Fibroblast of lung (primary cell): ENCODE data around the gene FLNC. TPM values are rescaled to one million over a fixed set of nuclear protein-coding genes. Genes with fewer than 3 reads are reported as not detected.

Source experiments
- DNase-seq, 2 donors: peaks; one replicate each; pipeline versions ENCODE4 v3.0.0 to v3.0.0-alpha.2; 2010; ENCODE audit warnings: low read depth in 2 of 2
- H2AFZ ChIP-seq: 2 replicates; pipeline ENCODE4 v1.5.1; 2012; ENCODE audit warnings: low read length, control low read depth, inconsistent platforms
- H3K27ac ChIP-seq: 2 replicates; pipeline ENCODE4 v1.5.1; 2011; ENCODE audit warnings: low read length, control low read depth; ENCODE audit not compliant: insufficient read depth
- H3K27me3 ChIP-seq: 2 replicates; pipeline ENCODE4 v1.5.1; 2011; ENCODE audit warnings: mild to moderate bottlenecking, low read length; ENCODE audit not compliant: control insufficient read depth, insufficient read depth
- H3K36me3 ChIP-seq: 2 replicates; pipeline ENCODE4 v1.5.1; 2011; ENCODE audit warnings: low read length; ENCODE audit not compliant: control insufficient read depth, insufficient read depth
- H3K4me1 ChIP-seq: 2 replicates; pipeline ENCODE4 v1.5.1; 2011; ENCODE audit warnings: low read length; ENCODE audit not compliant: control insufficient read depth, insufficient read depth; ENCODE audit errors: extremely low read depth
- H3K4me2 ChIP-seq: 2 replicates; pipeline ENCODE4 v1.5.1; 2011; ENCODE audit warnings: low read length, control low read depth; ENCODE audit not compliant: insufficient read depth; ENCODE audit errors: extremely low read depth
- H3K4me3 ChIP-seq, 4 experiments: fragments of 200-600 bp in 1 of 4; sonication (generic) in 1 of 4; replicated peaks in 1 of 4; 2 replicates each; pipeline ENCODE4 v1.5.1; 2011 to 2016; ENCODE audit warnings: low read length in 4 of 4, low read depth in 3 of 4, mild to moderate bottlenecking in 3 of 4, control low read depth in 2 of 4, inconsistent platforms in 1 of 4, mixed read lengths in 1 of 4; ENCODE audit not compliant: insufficient read depth in 1 of 4; ENCODE audit errors: control extremely low read depth in 1 of 4
- H3K79me2 ChIP-seq: 2 replicates; pipeline ENCODE4 v1.5.1; 2012; ENCODE audit warnings: mild to moderate bottlenecking, low read length, inconsistent platforms; ENCODE audit not compliant: control insufficient read depth, insufficient read depth
- H3K9ac ChIP-seq: 2 replicates; pipeline ENCODE4 v1.5.1; 2011; ENCODE audit warnings: mild to moderate bottlenecking, low read length, control low read depth; ENCODE audit not compliant: insufficient read depth
- H3K9me3 ChIP-seq: 2 replicates; pipeline ENCODE4 v1.5.1; 2012; ENCODE audit warnings: low read depth, low read length; ENCODE audit not compliant: control insufficient read depth, insufficient read depth
- H4K20me1 ChIP-seq: 2 replicates; pipeline ENCODE4 v1.5.1; 2011; ENCODE audit warnings: low read length; ENCODE audit not compliant: control insufficient read depth, insufficient read depth; ENCODE audit errors: extremely low read depth
- EZH2 ChIP-seq: IDR thresholded peaks from 2 replicates; pipeline ENCODE4 v1.5.1; 2012; ENCODE audit warnings: low read length, control low read depth, mild to moderate bottlenecking; ENCODE audit errors: missing control alignments
- polyA plus RNA-seq, 2 donors: library from polyadenylated mRNA; depleted of rRNA in 1 of 2; stranded (reverse) in 1 of 2; unstranded in 1 of 2; fragments of >200 nt; gene quantifications; 2 replicates each; pipeline ENCODE4 v1.2.1, GENCODE V29; 2011 to 2012; ENCODE audit warnings: missing spikeins in 1 of 2
- total RNA-seq: library from RNA; depleted of rRNA; stranded (reverse); fragments of >200 nt; gene quantifications from 2 replicates; pipeline ENCODE4 v1.2.1, GENCODE V29; 2014
- TF ChIP-seq, protein P1 (sequence below), 2 donors: IDR thresholded peaks in 1 of 2; conservative IDR thresholded peaks in 1 of 2; 1 replicate in 1 of 2; 2 replicates in 1 of 2; pipeline ENCODE4 v1.5.1; 2011 to 2012; ENCODE audit warnings: low read length in 2 of 2, control low read depth in 1 of 2, inconsistent platforms in 1 of 2, low read depth in 1 of 2, mild to moderate bottlenecking in 1 of 2

FLNC gene
- total and polyA plus RNA-seq, 2 donors (not counting 1 experiment from before 2014, with no cell fraction given) = 29.3 to 191 TPM

DNA sequence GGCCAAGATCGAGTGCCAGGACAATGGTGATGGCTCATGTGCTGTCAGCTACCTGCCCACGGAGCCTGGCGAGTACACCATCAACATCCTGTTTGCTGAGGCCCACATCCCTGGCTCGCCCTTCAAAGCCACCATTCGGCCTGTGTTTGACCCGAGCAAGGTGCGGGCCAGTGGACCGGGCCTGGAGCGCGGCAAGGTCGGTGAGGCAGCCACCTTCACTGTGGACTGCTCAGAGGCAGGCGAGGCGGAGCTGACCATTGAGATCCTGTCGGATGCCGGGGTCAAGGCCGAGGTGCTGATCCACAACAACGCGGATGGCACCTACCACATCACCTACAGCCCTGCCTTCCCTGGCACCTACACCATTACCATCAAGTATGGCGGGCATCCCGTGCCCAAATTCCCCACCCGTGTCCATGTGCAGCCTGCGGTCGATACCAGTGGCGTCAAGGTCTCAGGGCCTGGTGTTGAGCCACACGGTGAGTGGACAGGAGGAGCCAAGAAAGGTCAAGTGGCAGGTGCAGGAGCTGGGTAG is 14.6 kb downstream of the FLNC start:
- no peak overlapping the region for H2AFZ ChIP-seq
- H3K9me3 ChIP-seq = no peaks in the 10 kb centered on the region
- H3K27me3 ChIP-seq = no peaks in the 10 kb centered on the region
- H3K4me3 ChIP-seq = no peak overlapping the region
- H3K4me1 ChIP-seq = no peaks in the 10 kb centered on the region
- no peak overlapping the region for H3K9ac ChIP-seq
- no peak for TF ChIP-seq EZH2
- TF ChIP-seq, protein P1, sequence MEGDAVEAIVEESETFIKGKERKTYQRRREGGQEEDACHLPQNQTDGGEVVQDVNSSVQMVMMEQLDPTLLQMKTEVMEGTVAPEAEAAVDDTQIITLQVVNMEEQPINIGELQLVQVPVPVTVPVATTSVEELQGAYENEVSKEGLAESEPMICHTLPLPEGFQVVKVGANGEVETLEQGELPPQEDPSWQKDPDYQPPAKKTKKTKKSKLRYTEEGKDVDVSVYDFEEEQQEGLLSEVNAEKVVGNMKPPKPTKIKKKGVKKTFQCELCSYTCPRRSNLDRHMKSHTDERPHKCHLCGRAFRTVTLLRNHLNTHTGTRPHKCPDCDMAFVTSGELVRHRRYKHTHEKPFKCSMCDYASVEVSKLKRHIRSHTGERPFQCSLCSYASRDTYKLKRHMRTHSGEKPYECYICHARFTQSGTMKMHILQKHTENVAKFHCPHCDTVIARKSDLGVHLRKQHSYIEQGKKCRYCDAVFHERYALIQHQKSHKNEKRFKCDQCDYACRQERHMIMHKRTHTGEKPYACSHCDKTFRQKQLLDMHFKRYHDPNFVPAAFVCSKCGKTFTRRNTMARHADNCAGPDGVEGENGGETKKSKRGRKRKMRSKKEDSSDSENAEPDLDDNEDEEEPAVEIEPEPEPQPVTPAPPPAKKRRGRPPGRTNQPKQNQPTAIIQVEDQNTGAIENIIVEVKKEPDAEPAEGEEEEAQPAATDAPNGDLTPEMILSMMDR (conservative IDR thresholded peaks at IDR 0.05 in 1 of 2, IDR thresholded peaks at IDR 0.05 in 1 of 2; ENCODE audit: low read depth in 1 of 2, low read length in 2 of 2) = no peak
- no peak for DNase-seq
- H3K36me3 ChIP-seq = peaks cover 70% of the 10 kb centered on the region
- no peak overlapping the region for H3K4me2 ChIP-seq
- H4K20me1 ChIP-seq = no peaks in the 10 kb centered on the region
- H3K79me2 ChIP-seq = no peaks in the 10 kb centered on the region
- no peak overlapping the region for H3K27ac ChIP-seq

DNA sequence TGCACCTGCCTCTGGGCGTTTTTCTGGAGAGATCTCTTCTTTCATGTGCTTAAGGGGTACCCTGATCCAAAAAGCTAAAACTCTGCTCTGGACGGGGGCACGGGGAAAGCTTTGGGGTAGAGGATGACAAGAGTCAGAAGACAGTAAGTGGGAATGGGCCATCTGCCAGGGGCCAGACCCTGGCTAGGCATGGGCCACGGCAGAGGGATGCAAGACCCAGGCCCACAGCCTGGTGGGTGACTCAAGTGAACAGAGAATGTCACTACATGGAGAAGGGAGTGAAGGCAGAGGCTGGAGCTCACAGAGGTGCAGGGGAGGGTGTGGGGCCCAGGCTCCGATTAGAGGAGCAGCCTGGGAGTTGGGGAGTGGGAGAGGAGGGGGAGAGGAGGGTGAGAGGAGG is 15.3 kb downstream of the FLNC start:
- Histone ChIP-seq H3K9ac (no peak overlapping the region), H3K9me3 (no peaks in the 10 kb centered on the region), H3K27me3 (no peaks in the 10 kb centered on the region), H3K79me2 (no peaks in the 10 kb centered on the region), H4K20me1 (no peaks in the 10 kb centered on the region), H3K4me2 (no peak overlapping the region), H3K4me3 (no peak overlapping the region), H2AFZ (no peak overlapping the region), H3K36me3 (peaks cover 69% of the 10 kb centered on the region), H3K27ac (no peak overlapping the region), H3K4me1 (no peaks in the 10 kb centered on the region)
- no peak for DNase-seq
- TF ChIP-seq EZH2 = no peak
- TF ChIP-seq, protein P1 (conservative IDR thresholded peaks at IDR 0.05 in 1 of 2, IDR thresholded peaks at IDR 0.05 in 1 of 2; ENCODE audit: low read depth in 1 of 2, low read length in 2 of 2) = no peak

DNA sequence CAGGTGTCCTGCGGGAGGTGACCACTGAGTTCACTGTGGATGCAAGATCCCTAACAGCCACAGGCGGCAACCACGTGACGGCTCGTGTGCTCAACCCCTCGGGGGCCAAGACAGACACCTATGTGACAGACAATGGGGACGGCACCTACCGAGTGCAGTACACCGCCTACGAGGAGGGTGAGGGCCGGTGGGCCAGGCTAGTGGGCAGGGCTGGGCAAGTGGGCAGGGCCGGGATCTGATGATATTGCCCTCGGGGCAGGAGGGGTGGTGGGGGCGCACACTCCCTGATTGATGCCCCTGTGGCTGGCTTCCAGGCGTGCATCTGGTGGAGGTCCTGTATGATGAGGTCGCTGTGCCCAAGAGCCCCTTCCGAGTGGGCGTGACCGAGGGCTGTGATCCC is 15.8 kb downstream of the FLNC start:
- Histone ChIP-seq H3K4me1 (no peaks in the 10 kb centered on the region), H3K9me3 (no peaks in the 10 kb centered on the region), H3K27me3 (no peaks in the 10 kb centered on the region), H3K4me2 (no peak overlapping the region), H3K9ac (no peak overlapping the region), H4K20me1 (peaks cover 2% of the 10 kb centered on the region), H3K36me3 (peaks cover 69% of the 10 kb centered on the region), H2AFZ (no peak overlapping the region), H3K27ac (no peak overlapping the region), H3K4me3 (no peak overlapping the region), H3K79me2 (no peaks in the 10 kb centered on the region)
- DNase-seq = no peak
- TF ChIP-seq, protein P1 (conservative IDR thresholded peaks at IDR 0.05 in 1 of 2, IDR thresholded peaks at IDR 0.05 in 1 of 2; ENCODE audit: low read depth in 1 of 2, low read length in 2 of 2) = no peak
